Inferior parietal cortex (tissue), 1 donor: ENCODE results near the gene B3GAT1.
"Not testable (repeated sequence)": the region's sequence is repeated elsewhere in the genome, so short reads cannot be mapped to it uniquely, and the experiment has no call there.

Source experiments
- DNase-seq: peaks from one replicate; pipeline ENCODE4 v3.0.0-alpha.2; 2016; ENCODE audit errors: extremely low spot score

The B3GAT1 gene, protein sequence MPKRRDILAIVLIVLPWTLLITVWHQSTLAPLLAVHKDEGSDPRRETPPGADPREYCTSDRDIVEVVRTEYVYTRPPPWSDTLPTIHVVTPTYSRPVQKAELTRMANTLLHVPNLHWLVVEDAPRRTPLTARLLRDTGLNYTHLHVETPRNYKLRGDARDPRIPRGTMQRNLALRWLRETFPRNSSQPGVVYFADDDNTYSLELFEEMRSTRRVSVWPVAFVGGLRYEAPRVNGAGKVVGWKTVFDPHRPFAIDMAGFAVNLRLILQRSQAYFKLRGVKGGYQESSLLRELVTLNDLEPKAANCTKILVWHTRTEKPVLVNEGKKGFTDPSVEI

GRCh38 chr11:134412203-134413042, at the start of gene B3GAT1:
Gene B3GAT1, minus strand, starts transcription at chr11:134412242. Its CDS starts 24,583 bp downstream, at chr11:134387659.
- DNase-seq: no peak

DNA sequence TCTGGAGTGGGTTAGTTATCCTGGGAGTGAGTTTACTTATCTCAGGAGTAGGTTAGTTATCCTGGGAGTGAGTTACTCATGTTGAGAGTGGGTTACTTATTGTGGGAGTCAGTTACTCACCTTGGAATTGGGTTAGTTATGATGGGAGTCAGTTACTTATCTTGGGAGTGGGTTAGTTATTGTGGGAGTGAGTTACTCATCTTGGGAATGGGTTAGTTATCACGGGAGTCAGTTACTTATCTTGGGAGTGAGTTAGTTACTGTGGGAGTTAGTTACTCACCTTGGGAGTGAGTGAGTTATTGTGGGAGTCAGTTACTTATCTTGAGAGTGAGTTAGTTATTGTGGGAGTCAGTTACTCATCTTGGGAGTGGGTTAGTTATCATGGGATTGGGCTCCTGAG, 49.6 kb upstream of the B3GAT1 start:
- DNase-seq: no peak

DNA sequence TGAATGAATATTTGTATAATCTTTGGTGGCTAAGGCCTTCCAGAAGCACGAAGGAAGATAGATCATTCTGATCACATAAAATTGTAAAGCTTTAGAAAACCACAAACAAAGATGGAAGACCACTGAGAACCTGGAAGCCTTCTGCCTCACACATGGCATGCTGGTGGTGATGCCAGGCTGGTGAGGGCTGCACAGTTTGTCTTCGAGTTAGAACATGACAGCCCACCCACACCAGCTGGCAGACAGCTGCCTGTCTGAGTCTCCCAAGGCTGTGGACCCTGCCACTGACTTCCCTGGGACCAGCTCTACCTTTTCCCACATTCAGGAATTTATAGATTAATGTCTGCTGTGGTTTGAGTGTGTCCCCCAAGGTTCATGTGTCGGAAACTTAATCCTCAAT, 48.8 kb upstream of the B3GAT1 start:
- no peak for DNase-seq

DNA sequence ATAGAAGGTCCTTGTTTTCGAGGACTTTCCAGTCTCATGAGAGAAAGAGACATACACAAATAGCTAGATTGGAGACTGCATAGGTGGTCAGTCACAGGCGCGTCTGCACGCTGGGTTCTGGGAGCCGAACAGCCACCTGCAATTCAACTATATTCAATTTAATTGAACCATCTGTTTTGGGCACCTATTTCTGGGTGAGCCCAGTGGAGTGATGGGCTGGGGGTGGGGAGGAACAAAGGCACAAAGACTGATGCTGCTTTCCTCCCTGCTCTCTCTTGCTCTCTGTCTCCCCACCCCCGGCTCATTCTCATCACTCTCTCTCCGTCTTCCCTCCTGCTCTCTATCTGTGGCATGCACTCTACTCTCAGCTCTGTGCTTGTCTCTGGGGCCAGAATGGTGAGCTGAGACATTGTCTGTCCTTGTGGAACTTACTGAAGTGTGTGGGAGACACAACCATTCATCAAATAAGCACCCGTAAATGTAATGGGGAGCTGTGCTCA, 48.1 kb upstream of the B3GAT1 start:
- no peak for DNase-seq

DNA sequence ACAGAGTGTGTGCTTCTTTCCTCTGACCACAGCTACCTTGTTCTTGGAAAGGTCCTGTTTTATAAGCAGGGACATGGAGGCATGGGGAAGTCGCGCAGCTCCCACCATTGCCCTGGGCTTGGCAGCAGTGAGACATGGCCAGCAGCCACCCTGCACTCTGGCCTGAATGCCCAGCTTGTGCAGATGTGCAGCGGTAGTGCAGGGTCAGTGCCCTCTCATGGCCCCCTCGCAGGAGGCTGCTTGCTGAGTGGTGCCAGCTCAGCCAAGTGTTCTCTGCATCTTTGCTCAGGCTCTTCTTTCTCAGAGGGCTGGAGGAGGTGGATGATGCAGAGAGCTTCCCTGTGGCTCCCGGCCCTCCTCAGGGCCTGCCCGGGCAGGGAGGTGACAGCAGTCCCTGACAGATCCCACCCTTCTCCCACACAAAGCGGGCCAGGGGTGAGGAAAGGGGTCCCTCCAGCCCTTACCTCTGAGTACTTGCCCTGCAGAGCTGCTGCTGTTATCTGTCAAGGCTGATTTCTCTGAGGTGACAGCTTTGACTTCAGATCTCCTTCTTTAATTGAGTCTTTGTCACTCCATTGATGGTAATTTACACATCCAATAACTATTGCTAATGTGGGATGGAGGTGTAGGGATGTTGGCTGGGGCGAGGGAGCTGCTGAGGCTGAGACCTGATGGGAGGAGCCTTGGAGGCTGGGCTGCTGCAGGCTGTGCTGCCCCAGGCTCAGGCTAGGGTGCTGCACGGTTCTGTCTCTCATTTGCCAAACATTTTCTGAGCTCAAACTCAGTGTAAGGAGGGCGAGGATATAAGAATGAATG, 47.4 kb upstream of the B3GAT1 start:
- DNase-seq: no peak

DNA sequence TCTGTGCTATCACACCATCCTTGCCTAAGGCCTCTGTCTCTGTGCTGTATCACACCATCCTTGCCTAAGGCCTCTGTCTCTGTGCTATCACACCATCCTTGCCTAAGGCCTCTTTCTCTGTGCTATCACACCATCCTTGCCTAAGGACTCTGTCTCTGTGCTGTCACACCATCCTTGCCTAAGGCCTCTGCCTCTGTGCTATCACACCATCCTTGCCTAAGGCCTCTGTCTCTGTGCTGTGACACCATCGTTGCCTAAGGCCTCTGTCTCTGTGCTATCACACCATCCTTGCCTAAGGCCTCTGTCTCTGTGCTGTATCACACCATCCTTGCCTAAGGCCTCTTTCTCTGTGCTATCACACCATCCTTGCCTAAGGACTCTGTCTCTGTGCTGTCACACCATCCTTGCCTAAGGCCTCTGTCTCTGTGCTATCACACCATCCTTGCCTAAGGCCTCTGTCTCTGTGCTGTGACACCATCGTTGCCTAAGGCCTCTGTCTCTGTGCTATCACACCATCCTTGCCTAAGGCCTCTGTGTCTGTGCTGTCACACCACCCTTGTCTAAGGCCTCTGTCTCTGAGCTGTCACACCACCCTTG, 45.5 kb upstream of the B3GAT1 start:
- not testable (repeated sequence) for DNase-seq

GRCh38 chr11:134455516-134455915, 43.5 kb upstream of the B3GAT1 start:
- DNase-seq: no peak

DNA sequence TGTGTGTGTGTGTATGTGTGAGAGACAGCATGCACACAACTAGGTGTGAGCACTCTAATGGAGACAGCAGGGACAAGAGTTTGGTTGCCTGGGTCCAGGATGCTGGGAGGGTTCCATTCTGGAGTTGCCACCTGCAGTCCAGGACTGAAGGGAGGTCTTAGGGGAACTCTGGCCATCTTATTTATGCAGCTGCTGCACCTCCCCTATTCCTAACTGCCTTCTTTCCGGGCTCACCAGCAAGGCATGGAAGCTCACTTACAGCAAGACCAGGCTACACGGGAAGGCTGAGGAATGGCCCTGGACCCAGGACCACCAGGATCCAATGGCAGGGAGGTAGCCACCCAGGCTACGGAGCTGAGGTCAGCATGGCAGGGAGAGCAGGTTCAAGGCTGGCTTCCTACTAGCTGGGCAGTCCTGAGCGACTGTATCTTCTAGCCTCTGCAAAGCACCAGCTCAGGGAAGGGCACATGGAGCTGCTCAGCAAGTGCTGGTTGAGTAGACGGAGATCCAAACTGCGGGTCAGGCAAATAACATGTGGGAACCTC, 42.2 kb upstream of the B3GAT1 start:
- DNase-seq: no peak

DNA sequence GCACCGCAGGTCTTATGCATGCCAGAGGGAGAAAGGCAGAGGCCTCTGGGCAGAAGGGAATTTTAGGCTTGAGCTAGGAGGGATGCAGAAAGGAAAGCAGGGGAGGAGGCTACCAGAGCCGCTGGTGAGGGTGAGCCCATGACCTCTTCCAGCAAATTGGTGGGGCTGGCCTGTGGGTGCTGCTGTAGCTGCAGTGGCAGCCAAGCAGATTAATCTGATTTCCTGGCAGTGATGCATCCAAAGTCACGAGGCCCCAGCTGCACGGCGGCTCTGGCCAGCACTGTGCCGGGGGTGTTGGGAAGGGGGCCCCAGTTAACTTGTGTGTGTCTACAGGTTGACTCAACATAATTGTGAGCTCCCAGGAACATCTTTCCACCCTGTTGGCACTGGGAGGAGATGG, 41.4 kb upstream of the B3GAT1 start:
- no peak for DNase-seq

GRCh38 chr11:134452838-134453155, 40.8 kb upstream of the B3GAT1 start:
- DNase-seq: no peak

GRCh38 chr11:134452026-134452837, 40.2 kb upstream of the B3GAT1 start:
- no peak for DNase-seq

DNA sequence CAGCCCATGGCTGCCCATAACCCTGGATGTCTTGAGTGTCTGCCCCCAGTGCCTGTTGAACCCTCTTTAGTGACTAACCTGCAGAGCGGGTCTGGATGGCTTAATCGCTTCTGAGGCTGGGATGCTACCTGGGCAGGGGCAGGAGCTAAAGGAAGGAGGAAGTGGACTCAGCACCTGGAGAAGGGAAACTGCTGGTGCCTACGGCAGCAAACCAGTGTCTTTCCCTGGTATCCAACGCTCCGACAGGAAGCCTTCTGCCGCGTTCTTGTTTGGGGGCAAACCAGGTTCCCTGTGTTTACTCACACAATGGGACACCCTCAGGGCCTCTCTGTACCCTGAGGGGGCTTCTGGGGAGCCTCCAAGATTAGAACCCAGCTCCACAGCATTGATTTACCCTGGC, 38.1 kb upstream of the B3GAT1 start:
- DNase-seq: no peak

DNA sequence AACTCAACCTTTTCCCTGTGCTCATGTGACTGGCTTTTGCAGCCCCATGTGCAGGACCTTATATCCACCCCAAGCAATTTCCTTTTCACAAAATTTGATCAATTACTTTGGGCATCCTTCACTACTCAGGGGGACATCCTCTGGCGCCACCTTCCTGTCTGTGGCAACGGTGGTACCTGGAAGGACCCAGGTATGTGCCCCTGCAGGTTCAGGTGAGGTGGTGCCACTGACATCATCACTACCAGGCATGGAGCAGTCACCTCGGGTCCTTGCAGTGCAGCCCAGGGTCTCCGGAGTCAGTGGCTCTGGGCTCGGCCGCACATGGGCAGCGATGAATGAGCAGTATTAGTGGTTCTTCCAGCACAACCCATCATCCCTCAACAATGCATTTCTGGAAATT, 37.7 kb upstream of the B3GAT1 start:
- no peak for DNase-seq

- DNase-seq: no peak
These were observed 37.0 kb upstream of the B3GAT1 start for GRCh38 chr11:134449051-134449450.

DNA sequence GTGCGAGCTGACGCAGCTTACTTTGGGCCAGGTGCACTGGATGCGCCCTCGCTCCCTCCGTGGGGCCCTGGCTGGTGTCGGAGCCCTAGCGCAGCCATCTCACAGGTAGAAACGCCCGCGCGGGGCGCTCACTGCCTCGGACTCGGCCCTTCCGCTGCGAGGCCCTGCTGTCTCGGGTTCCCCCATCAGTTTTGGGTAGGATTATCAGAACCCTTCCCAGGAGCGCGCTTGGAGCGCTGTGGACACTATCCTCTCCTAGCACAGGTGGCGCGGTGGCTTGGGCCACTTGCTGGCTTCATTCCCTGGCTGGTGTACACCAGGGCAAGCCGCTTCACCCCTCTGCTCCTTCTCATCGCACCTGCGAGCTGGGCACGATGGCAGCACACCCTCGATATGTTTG, 35.7 kb upstream of the B3GAT1 start:
- no peak for DNase-seq

- DNase-seq: no peak
These were observed 33.7 kb upstream of the B3GAT1 start for GRCh38 chr11:134445601-134446325.

- not testable (repeated sequence) for DNase-seq
These were observed 32.4 kb upstream of the B3GAT1 start for GRCh38 chr11:134444160-134445108.

DNA sequence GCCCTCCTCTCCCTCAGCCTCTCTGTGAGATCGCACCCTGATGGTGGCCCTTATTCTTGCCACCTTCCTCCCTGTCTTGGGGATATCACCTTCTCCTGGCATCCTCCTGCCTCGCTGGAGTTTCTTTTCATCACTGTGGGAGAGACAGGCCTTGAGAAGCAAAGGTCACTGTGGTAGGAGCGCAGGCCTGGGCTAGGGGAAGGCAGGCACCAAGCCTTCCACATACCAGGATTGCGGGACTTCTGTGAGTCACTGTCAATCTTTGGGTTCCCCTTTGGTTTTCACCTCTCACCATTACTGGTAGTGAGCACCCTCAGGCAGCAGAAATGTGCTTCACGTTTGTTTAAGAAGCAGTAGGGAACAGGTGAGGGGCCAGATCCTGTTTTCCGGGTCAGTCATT, 31.2 kb upstream of the B3GAT1 start:
- DNase-seq: no peak

DNA sequence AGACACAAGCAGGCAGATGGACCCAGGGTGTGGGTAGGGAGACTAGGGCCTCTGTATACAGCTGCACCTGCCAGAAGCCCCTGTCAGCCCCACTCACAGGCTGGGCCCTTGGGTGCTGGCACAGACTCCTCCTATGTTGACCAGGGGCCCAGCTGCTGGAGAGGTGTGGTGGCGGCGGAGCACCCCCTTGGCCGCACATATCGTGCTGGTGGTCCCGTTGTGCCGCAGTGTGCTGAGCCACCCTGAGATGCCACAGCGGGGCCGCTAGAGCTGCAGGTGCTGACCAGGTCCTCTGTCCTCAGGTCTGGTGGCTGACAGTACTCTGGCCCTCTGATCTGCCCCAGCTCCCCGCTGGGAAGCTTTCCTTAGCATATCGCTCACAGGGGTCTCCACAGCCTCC, 30.2 kb upstream of the B3GAT1 start:
- no peak for DNase-seq
